Breast epithelium (tissue), 4 donors: ENCODE measurements around the gene RNU1-2. TPM values are rescaled to one million over a fixed set of nuclear protein-coding genes. Genes with fewer than 3 reads are reported as not detected.
"Not testable (repeated sequence)": the region's sequence is repeated elsewhere in the genome, so short reads cannot be mapped to it uniquely, and the experiment has no call there.

Experiments
- DNase-seq, 2 donors: peaks; one replicate each; pipeline ENCODE4 v3.0.0-alpha.2; 2019; ENCODE audit warnings: low spot score in 2 of 2
- H3K27ac ChIP-seq, 2 donors: fragments of 200-600 bp; sonication (generic) in 1 of 2; one replicate each; pipeline ENCODE4 v1.5.1; 2016 to 2019; ENCODE audit warnings: mild to moderate bottlenecking in 1 of 2
- H3K27me3 ChIP-seq, 2 donors: fragments of 200-600 bp; sonication (generic) in 1 of 2; one replicate each; pipeline versions ENCODE4 v1.5.1 to v1.6.0; 2017 to 2019; ENCODE audit warnings: control low read depth in 1 of 2, mild to moderate bottlenecking in 1 of 2
- H3K36me3 ChIP-seq: fragments of 200-600 bp; one replicate; pipeline ENCODE4 v1.5.1; 2019
- H3K4me1 ChIP-seq, 2 donors: fragments of 200-600 bp; sonication (generic); one replicate each; pipeline ENCODE4 v1.5.1; 2016 to 2019; ENCODE audit warnings: control low read depth in 1 of 2
- H3K4me3 ChIP-seq, 3 donors: fragments of 200-600 bp; sonication (generic); 1 replicate in 2 of 3; 2 replicates in 1 of 3; pipeline ENCODE4 v1.5.1; 2016 to 2019; ENCODE audit warnings: mild to moderate bottlenecking in 3 of 3, moderate library complexity in 2 of 3
- H3K9me3 ChIP-seq, 2 donors: fragments of 200-600 bp; sonication (generic) in 1 of 2; one replicate each; pipeline ENCODE4 v1.5.1; 2016 to 2019; ENCODE audit warnings: control low read depth in 1 of 2
- POLR2A ChIP-seq: fragments of 450-650 bp; IDR thresholded peaks from one replicate; pipeline ENCODE4 v1.6.1; 2016; ENCODE audit warnings: antibody characterized with exemption, mild to moderate bottlenecking, moderate library complexity
- POLR2AphosphoS5 ChIP-seq, 3 donors: sonication (generic); formaldehyde crosslinking; IDR thresholded peaks; one replicate each; pipeline ENCODE4 v1.6.1; 2017; ENCODE audit warnings: antibody characterized with exemption in 3 of 3
- intact Hi-C: fragments of 100-400 bp; cut with DNase I; formaldehyde crosslinking; loops from one replicate; pipeline ENCODE4 v1.15.1; 2023; ENCODE audit warnings: low total_unique reads
- total RNA-seq, 3 donors: library from RNA; depleted of rRNA; stranded (reverse); fragments of >200 nt; gene quantifications; one replicate each; pipeline ENCODE4 v1.1.0, GENCODE V29; 2016
- TF ChIP-seq, protein P1 (sequence below), 3 donors: fragments of 450-650 bp; IDR thresholded peaks; one replicate each; pipeline ENCODE4 v1.5.1; 2016 to 2017; ENCODE audit warnings: antibody characterized with exemption in 3 of 3, mild to moderate bottlenecking in 3 of 3, moderate library complexity in 3 of 3

RNU1-2 gene
- total RNA-seq, 3 donors from 2014 or later, result under 0.01 TPM

DNA sequence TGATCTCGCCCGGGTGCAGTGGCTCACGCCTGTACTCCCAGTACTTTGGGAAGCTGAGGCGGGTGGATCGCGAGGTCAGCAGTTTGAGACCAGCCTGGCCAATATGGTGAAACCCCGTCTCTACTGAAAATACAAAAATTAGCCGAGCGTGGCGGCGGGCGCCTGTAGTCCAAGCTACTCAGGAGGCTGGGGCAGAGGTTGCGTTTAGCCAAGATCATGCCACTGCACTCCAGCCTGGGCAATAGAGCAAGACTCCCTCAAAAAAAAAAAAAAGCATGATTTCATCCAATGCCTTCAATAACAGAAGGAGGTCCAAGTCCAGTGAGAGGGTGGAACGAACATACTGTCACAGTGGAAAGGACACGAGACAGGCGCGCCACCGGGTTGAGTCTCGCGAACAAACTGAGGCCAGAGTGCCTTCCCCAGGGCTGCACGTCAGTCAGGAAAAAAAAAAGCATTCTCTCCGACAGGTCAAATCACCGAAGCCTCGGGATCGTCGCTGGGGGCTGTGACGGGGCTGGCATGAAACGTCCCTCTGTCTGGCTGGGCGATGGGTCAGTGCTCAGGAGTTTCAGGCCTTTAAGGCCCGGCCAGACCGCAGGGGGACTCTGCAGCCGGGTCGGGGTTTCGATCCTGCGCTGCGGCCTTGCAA is 17.5 kb downstream of the RNU1-2 start:
- TF ChIP-seq POLR2AphosphoS5 (IDR thresholded peaks at IDR 0.05), result peak in 1 of 3 donors; percentile 14
- TF ChIP-seq, protein P1, sequence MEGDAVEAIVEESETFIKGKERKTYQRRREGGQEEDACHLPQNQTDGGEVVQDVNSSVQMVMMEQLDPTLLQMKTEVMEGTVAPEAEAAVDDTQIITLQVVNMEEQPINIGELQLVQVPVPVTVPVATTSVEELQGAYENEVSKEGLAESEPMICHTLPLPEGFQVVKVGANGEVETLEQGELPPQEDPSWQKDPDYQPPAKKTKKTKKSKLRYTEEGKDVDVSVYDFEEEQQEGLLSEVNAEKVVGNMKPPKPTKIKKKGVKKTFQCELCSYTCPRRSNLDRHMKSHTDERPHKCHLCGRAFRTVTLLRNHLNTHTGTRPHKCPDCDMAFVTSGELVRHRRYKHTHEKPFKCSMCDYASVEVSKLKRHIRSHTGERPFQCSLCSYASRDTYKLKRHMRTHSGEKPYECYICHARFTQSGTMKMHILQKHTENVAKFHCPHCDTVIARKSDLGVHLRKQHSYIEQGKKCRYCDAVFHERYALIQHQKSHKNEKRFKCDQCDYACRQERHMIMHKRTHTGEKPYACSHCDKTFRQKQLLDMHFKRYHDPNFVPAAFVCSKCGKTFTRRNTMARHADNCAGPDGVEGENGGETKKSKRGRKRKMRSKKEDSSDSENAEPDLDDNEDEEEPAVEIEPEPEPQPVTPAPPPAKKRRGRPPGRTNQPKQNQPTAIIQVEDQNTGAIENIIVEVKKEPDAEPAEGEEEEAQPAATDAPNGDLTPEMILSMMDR (IDR thresholded peaks at IDR 0.05), result no peak
- Histone ChIP-seq H3K4me1 (peaks cover 0 to 5% of the 10 kb centered on the region in 2 donors), H3K9me3 (no peaks in the 10 kb centered on the region), H3K4me3 (peak overlapping the region; percentile 75 to 100 (median 99)), H3K27ac (peak overlapping the region; percentile 2 to 89), H3K36me3 (no peaks in the 10 kb centered on the region), H3K27me3 (no peaks in the 10 kb centered on the region)
- intact Hi-C loops, result no loop called here
- DNase-seq, result no peak

DNA sequence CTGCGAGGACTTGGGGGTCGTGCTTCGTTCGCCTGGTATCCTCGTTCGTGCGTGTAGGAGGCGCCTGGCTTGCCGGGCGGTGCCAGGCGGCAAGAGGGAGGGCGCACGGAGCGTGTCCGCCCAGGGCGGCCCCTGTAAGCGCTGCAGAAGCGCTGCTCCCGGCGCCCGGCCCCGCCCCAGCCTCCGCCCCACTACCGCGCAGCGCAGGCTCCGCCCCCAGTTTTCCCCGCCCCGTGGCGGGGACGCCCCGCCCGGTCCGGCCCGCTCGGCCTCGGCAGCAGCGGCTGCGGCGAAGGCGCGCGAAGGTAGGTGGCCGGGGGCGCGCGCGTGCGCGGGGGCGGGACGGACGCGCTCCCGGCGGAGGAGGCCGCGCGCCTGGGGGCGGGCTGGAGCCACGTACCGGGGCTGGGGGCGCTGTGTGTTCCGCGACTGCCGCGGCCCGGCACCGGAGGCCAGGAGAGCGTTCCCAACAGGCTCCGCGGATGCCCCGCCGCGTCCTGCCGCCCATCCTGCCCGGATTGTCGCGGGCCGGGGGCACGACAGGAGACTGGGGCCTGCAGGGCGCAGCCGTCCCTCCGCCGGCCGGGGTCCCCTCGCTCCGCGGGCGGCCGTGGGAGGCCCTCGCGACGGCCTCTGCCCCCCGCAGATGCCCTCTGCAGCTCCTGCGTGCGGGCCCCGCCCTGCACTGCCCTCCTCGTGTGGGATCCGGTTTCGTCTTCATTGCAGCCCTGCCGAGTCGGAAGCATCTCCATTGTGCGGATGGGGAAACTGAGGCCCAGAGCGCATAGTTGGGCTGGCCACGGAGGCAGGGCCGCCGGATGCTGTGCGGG is 18.3 kb downstream of the RNU1-2 start:
- Histone ChIP-seq H3K9me3 (no peaks in the 10 kb centered on the region), H3K4me3 (peak overlapping the region; percentile 75 to 100 (median 99)), H3K27ac (peak overlapping the region; percentile 86 to 89), H3K4me1 (peaks cover 0 to 5% of the 10 kb centered on the region in 2 donors), H3K36me3 (no peaks in the 10 kb centered on the region), H3K27me3 (no peaks in the 10 kb centered on the region)
- TF ChIP-seq POLR2AphosphoS5 (IDR thresholded peaks at IDR 0.05), result peak in 1 of 3 donors; percentile 22
- TF ChIP-seq POLR2A, result no peak
- TF ChIP-seq, protein P1 (IDR thresholded peaks at IDR 0.05), result peak in 1 of 3 donors; percentile 19
- peak; percentile 88 to 95 for DNase-seq
- intact Hi-C loops, result no loop called here

DNA sequence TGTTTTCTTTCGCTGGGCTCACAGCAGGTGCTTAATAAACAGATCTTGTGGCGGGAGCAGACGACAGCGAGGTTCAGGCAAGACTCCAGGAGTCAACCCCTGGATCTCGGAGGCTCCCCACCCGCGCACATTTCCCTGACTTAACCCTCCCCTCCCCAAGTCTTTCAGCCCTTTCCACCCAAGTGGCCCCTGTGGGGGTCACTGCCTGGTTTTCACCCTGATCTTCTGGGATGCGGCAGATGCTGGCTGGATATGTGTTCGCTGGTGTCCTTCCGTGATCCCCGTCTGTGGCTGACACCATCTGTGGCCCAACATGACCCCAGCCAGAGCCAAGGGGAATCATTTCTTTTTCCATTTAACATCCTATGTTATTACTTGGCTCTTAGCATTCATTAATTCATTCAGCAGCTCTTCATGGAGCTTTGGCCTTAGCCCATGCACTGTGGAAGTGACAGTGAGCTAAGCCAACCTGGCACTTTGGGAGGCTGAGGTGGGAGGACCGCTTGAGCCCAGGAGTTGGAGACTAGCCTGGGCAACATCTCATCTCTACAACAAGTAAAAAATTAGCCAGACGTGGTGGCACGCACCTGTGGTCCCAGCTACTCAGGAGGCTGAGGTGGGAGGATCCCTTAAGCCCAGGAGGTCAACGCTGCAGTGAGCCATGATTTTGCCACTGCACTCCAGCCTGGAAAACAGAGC is 19.3 kb downstream of the RNU1-2 start:
- DNase-seq, H3K27me3 ChIP-seq, H3K9me3 ChIP-seq, intact Hi-C loops, H3K4me1 ChIP-seq, H3K36me3 ChIP-seq: not testable (repeated sequence)
- peak overlapping the region; percentile 75 to 100 (median 99) for H3K4me3 ChIP-seq
- peak overlapping the region; percentile 51 to 86 for H3K27ac ChIP-seq

DNA sequence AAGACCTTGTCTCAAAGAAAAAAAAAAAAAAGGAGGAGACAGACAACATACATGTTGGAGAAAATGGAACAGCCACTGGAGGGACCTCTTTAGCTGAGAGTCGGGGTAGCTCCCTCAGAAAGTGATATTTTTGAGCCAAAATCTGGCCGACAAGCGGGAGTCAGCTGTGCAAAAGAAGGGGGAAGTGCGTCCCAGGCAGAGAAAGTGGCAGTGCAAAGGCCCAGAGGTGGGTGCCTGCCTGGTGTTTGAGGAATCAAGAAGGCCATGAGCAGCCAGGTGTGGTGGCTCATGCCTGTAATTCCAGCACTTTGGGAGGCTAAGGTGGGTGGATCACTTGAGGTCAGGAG is 19.8 kb downstream of the RNU1-2 start:
- intact Hi-C loops, result no loop called here
- Histone ChIP-seq H3K4me1 (peaks cover 0 to 5% of the 10 kb centered on the region in 2 donors), H3K27ac (no peak overlapping the region), H3K27me3 (no peaks in the 10 kb centered on the region), H3K36me3 (no peaks in the 10 kb centered on the region), H3K9me3 (no peaks in the 10 kb centered on the region), H3K4me3 (no peak overlapping the region)
- TF ChIP-seq POLR2A (no peak), POLR2AphosphoS5 (IDR thresholded peaks at IDR 0.05) (no peak)
- TF ChIP-seq, protein P1 (IDR thresholded peaks at IDR 0.05), result no peak
- DNase-seq, result no peak

DNA sequence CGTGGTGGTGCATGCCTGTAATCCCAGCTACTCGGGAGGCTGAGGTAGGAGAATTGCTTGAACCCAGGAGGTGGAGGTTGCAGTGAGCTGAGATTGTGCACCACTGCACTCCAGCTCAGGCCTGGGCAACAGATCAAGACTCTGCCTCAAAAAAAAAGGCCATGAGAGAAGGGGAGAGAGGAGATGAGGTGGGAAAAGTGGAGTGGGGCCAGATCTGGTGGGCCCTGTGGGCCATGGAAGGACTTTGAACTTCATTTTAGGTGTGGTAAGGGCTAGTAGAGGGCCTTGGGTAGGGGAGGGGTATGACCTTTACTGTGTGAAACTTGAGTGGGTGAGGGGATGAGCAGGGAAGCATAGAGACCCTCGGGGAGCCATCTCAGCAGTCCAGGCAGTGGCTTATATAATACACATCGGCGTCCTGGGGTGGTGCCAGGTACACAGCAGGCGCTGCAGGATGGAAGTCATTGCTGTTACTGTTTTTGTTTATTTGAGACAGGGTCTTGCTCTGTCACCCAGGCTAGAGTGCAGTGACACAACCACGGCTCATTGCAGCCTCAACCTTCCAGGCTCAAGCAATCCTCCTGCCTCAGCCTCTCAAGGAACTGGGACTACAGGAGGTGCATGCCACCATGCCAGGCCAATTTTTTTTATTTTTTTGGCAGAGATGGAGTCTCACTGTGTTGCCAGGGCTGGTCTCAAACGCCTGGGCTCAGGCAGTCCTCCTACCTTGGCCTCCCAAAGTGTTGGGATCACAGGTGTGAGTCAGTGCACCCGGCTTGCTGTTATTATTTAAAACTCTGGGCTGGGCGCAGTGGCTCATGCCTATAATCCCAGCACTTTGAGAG is 20.5 kb downstream of the RNU1-2 start:
- H3K4me3 ChIP-seq, intact Hi-C loops, DNase-seq, H3K27ac ChIP-seq, H3K27me3 ChIP-seq, H3K36me3 ChIP-seq, H3K9me3 ChIP-seq, H3K4me1 ChIP-seq: not testable (repeated sequence)
